ENCODE data around the gene PDCD1LG2.

DNA sequence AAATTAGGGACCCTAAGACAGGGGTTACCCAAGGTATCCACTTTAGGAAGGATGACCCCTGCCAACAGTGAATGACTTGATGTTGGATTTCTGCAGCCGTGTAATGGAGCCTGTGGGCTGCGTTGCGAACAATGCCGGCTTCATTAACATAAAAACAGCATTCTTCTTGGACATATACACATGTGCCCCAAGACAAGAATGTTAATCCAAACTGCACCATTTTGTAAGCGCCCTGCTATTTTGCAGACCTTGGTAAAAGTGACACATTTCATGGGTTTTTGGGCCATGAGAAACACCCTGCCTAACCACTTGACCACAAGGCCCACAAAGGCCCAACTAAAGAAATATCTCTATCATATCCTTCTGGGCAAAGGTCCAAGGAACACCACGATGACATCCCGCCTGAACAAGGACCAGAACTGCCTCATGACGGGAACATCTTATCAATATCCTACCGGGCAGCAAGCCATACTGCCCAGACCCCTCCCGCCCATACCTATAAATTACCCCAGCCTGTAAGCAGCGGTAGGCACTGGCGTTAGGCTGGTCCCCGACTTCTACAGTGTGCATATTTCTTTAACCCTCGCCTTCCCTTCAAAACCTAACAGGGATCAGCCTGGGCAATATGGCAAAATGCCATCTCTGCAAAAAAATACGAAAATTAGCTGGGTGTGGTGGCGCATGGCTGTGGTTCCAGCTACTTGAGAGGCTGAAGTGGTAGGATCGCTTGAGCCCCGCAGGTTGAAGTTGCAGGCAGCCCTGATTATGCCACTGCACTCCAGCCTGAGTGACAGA, 9.7 kb upstream of the PDCD1LG2 start:
- TF ChIP-seq RAD21 (IDR thresholded peaks at IDR 0.05) (no peak), GABPA (IDR thresholded peaks at IDR 0.05 in 1 of 2, conservative IDR thresholded peaks at IDR 0.05 in 1 of 2) (no peak), ATF3 (IDR thresholded peaks at IDR 0.05) (no peak), TAF1 (conservative IDR thresholded peaks at IDR 0.05) (no peak), HNF4G (IDR thresholded peaks at IDR 0.05) (no peak)
- TF ChIP-seq, protein P1, sequence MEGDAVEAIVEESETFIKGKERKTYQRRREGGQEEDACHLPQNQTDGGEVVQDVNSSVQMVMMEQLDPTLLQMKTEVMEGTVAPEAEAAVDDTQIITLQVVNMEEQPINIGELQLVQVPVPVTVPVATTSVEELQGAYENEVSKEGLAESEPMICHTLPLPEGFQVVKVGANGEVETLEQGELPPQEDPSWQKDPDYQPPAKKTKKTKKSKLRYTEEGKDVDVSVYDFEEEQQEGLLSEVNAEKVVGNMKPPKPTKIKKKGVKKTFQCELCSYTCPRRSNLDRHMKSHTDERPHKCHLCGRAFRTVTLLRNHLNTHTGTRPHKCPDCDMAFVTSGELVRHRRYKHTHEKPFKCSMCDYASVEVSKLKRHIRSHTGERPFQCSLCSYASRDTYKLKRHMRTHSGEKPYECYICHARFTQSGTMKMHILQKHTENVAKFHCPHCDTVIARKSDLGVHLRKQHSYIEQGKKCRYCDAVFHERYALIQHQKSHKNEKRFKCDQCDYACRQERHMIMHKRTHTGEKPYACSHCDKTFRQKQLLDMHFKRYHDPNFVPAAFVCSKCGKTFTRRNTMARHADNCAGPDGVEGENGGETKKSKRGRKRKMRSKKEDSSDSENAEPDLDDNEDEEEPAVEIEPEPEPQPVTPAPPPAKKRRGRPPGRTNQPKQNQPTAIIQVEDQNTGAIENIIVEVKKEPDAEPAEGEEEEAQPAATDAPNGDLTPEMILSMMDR (IDR thresholded peaks at IDR 0.05; ENCODE audit: low read depth, low read length, missing input control): no peak
- TF ChIP-seq, protein P2, sequence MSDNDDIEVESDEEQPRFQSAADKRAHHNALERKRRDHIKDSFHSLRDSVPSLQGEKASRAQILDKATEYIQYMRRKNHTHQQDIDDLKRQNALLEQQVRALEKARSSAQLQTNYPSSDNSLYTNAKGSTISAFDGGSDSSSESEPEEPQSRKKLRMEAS (IDR thresholded peaks at IDR 0.05): no peak
